Testis (tissue), 3 donors: ENCODE results near the gene SLC17A7. TPM values are rescaled to one million over a fixed set of nuclear protein-coding genes. Genes with fewer than 3 reads are reported as not detected.
A peak's percentile ranks its signal among the peaks of the same experiment; 100 is the strongest.
"Not testable (repeated sequence)": the region's sequence is repeated elsewhere in the genome, so short reads cannot be mapped to it uniquely, and the experiment has no call there.

Experiments
- DNase-seq: peaks from one replicate; pipeline ENCODE4 v3.0.0-alpha.2; 2019
- H3K27ac ChIP-seq, 2 donors: fragments of 200-600 bp; sonication (generic); one replicate each; pipeline ENCODE4 v1.5.1; 2019
- H3K27me3 ChIP-seq: fragments of 200-600 bp; sonication (generic); one replicate; pipeline ENCODE4 v1.5.1; 2019
- H3K36me3 ChIP-seq: fragments of 200-600 bp; sonication (generic); one replicate; pipeline ENCODE4 v1.5.1; 2017; ENCODE audit warnings: low read depth; ENCODE audit errors: missing control alignments
- H3K4me1 ChIP-seq: fragments of 200-600 bp; sonication (generic); one replicate; pipeline ENCODE4 v1.5.1; 2019
- H3K4me3 ChIP-seq, 2 donors: fragments of 200-600 bp; sonication (generic); one replicate each; pipeline ENCODE4 v1.5.1; 2017 to 2019
- H3K9me3 ChIP-seq: fragments of 200-600 bp; sonication (generic); one replicate; pipeline ENCODE4 v1.5.1; 2017
- POLR2A ChIP-seq: fragments of 450-650 bp; IDR thresholded peaks from one replicate; pipeline ENCODE4 v1.6.1; 2017; ENCODE audit warnings: antibody characterized with exemption, mild to moderate bottlenecking, moderate library complexity
- WGBS, 2 donors: methylation state at CpG; one replicate each; pipeline ENCODE4 v1.1.5; 2018; 5-methylcytosine and 5-hydroxymethylcytosine counted together
- intact Hi-C: fragments of 100-400 bp; cut with DNase I; formaldehyde crosslinking; loops from one replicate; pipeline ENCODE4 v1.15.1; 2023; ENCODE audit warnings: low total_unique reads
- polyA plus RNA-seq: library from polyadenylated mRNA; stranded (reverse); fragments of 350-450 nt; fragmentation: Illumina TruSeq; extraction: RNeasy Lipid Tissue Mini Kit (QIAGEN cat#74804); gene quantifications from one replicate; pipeline ENCODE4 v1.2.3, GENCODE V29; 2014; ENCODE audit warnings: low read depth, low replicate concordance; ENCODE audit not compliant: insufficient read depth
- total RNA-seq, 2 donors: library from RNA; depleted of rRNA; stranded (reverse); fragments of >200 nt; gene quantifications; one replicate each; pipeline ENCODE4 v1.2.3, GENCODE V29; 2016
- TF ChIP-seq, protein P1 (sequence below), 3 experiments: fragments of 450-650 bp in 2 of 3; fragments of 200-600 bp in 1 of 3; sonication (generic) in 1 of 3; IDR thresholded peaks; one replicate each; pipeline ENCODE4 v1.5.1; 2016 to 2019; ENCODE audit warnings: antibody characterized with exemption in 3 of 3, mild to moderate bottlenecking in 2 of 3, moderate library complexity in 1 of 3

Gene SLC17A7
- total and polyA plus RNA-seq, 3 donors from 2014 or later: 2.2 to 3.2 (median 2.7) TPM

DNA sequence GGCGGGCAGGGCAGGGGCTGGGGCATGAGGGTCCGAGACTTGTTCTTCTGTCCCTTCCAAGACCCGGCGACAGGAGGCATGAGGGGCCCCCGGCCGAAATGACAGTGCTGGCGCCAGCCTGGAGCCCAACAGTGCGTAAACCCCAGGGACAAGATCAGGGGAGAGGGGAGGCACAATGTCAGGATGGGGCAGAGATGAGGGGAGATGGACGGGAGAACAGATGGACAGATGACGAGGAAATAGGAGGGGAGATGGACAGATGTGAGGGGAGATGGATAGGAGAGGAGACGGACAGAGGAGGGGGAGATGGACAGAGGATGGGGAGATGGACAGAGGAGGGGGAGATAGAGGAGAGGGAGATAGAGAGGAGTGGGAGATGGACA, 33.2 kb upstream of the SLC17A7 start:
- Histone ChIP-seq H3K4me3 (peak overlapping the region; percentile 47 to 63), H3K36me3 (no peaks in the 10 kb centered on the region), H3K9me3 (no peaks in the 10 kb centered on the region), H3K27me3 (no peaks in the 10 kb centered on the region), H3K4me1 (peaks cover 8% of the 10 kb centered on the region), H3K27ac (peak overlapping the region; percentile 60 to 83)
- 20 to 34% methylated on average over 11 of the region's 11 CpGs for WGBS, 2 donors
- DNase-seq: no peak
- intact Hi-C loops: no loop called here
- TF ChIP-seq, protein P1, sequence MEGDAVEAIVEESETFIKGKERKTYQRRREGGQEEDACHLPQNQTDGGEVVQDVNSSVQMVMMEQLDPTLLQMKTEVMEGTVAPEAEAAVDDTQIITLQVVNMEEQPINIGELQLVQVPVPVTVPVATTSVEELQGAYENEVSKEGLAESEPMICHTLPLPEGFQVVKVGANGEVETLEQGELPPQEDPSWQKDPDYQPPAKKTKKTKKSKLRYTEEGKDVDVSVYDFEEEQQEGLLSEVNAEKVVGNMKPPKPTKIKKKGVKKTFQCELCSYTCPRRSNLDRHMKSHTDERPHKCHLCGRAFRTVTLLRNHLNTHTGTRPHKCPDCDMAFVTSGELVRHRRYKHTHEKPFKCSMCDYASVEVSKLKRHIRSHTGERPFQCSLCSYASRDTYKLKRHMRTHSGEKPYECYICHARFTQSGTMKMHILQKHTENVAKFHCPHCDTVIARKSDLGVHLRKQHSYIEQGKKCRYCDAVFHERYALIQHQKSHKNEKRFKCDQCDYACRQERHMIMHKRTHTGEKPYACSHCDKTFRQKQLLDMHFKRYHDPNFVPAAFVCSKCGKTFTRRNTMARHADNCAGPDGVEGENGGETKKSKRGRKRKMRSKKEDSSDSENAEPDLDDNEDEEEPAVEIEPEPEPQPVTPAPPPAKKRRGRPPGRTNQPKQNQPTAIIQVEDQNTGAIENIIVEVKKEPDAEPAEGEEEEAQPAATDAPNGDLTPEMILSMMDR (IDR thresholded peaks at IDR 0.05): no peak
- no peak for TF ChIP-seq POLR2A

DNA sequence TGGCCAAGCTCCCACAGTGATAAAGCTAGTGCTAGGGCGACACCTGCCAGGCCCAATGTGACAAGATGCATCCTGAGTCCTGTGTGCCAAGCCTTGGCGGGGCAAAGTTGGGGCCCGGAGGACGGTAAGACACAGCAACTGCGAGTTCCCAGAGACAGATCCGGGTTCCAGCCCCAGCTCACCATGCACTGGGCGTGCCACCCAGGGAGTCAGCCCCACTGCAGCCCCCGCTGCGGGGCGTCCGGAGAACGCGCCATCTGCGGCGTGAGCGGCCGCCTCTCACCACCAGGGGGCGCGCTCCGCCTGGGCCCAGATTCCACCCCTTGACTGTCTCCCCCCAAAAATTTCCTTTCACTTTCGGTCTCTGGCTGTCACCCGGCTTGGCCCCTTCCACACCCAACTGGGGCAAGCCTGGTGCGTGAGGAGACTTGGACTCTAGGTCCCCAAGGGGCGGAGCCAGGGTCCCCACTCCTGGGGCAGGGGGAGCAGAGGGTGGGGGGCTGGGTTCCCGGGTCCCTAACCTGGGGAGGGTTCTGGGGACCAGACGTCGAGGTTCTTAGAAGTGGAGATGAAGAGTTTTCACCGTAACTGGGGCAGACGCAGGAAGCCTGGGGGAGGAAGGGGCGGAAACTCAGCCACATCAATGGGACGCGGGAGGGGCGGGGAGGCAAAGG, 32.7 kb upstream of the SLC17A7 start, which contains the start of gene FLT3LG:
TSS of gene FLT3LG (plus strand) at position 348 of the 674 bp plus-strand sequence. CDS start 425 bp downstream, outside the sequence.
- no peaks in the 10 kb centered on the region for H3K9me3 ChIP-seq
- intact Hi-C loops: no loop called here
- H3K4me1 ChIP-seq: peaks cover 11% of the 10 kb centered on the region
- H3K27ac ChIP-seq: peak within 1 kb of the TSS; percentile 60 to 83
- H3K27me3 ChIP-seq: no peaks in the 10 kb centered on the region
- no peaks in the 10 kb centered on the region for H3K36me3 ChIP-seq
- peak; percentile 66 for DNase-seq
- WGBS, 2 donors: 3 to 12% methylated on average over 14 to 33 of the region's 33 CpGs
- TF ChIP-seq POLR2A: no peak
- TF ChIP-seq, protein P1 (IDR thresholded peaks at IDR 0.05): peak; percentile 97 to 100 (median 97)
- peak within 1 kb of the TSS; percentile 47 to 63 for H3K4me3 ChIP-seq

DNA sequence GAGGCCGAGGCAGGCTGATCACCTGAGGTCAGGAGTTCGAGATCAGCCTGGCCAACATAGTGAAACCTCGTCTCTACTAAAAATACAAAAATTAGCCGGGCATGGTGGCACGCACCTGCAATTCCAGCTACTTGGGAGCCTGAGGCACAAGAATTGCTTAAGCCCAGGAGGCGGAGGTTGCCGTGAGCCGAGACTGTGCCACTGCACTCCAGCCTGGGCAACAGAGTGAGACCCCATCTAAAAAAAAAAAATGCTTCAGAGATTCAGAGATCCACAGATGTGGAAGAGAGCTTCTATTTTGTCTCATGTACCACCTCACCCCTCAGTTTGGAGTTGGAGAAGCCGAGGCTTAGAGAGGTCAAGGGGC, 32.2 kb upstream of the SLC17A7 start:
- H3K4me3 ChIP-seq, H3K36me3 ChIP-seq, DNase-seq, H3K27me3 ChIP-seq, intact Hi-C loops, H3K9me3 ChIP-seq: not testable (repeated sequence)
- 73 to 82% methylated on average over 9 of the region's 9 CpGs for WGBS, 2 donors
- peaks cover 13% of the 10 kb centered on the region for H3K4me1 ChIP-seq
- H3K27ac ChIP-seq: peak overlapping the region in 1 of 2 donors; percentile 83

DNA sequence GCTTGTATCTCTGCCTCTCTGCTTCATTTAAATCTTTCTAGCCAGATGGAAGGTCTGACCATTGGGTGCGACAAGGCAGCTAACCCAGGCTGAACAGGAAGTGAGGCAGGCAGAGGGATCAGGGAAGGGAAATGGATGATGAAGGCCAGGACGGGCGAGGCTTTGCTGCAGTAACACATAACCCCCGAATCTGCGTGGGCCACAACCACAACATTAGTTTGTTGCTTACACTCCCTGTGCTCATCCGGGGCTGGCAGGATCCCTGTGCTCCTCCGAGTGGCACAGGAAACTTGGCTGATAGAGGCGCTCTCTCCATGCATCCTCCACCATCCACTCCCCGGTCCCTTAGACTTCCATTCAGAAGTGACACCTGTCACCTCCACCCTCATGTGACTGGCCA, 31.6 kb upstream of the SLC17A7 start:
- Histone ChIP-seq H3K27me3 (no peaks in the 10 kb centered on the region), H3K36me3 (no peaks in the 10 kb centered on the region), H3K9me3 (no peaks in the 10 kb centered on the region), H3K27ac (no peak overlapping the region), H3K4me3 (no peak overlapping the region), H3K4me1 (peaks cover 13% of the 10 kb centered on the region)
- 78 to 83% methylated on average over 7 to 9 of the region's 9 CpGs for WGBS, 2 donors
- intact Hi-C loops: no loop called here
- DNase-seq: no peak
- TF ChIP-seq POLR2A: no peak
- TF ChIP-seq, protein P1 (IDR thresholded peaks at IDR 0.05): no peak

DNA sequence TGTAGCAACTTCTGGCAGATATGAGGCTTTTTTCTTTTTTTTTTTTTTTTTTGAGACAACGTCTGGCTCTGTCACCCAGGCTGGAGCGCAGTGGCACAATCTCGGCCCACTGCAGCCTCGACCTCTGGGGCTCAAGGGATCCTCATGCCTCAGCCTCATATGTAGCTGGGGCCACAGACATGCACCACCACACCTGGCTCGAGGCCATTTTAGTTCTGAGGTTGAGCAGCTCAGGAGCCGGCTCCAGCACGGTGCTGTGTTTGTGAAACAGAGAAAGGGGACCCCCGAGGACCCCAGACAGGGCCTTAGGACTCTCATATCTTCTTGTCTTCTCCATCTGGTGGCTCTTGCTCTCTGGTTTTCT, 29.3 kb upstream of the SLC17A7 start:
- no peaks in the 10 kb centered on the region for H3K9me3 ChIP-seq
- no peaks in the 10 kb centered on the region for H3K27me3 ChIP-seq
- no peak for DNase-seq
- no peak overlapping the region for H3K4me3 ChIP-seq
- 70 to 89% methylated on average over 3 to 8 of the region's 8 CpGs for WGBS, 2 donors
- no peak for TF ChIP-seq POLR2A
- TF ChIP-seq, protein P1 (IDR thresholded peaks at IDR 0.05): no peak
- intact Hi-C loops: no loop called here
- H3K36me3 ChIP-seq: no peaks in the 10 kb centered on the region
- peaks cover 13% of the 10 kb centered on the region for H3K4me1 ChIP-seq
- peak overlapping the region in 1 of 2 donors; percentile 54 for H3K27ac ChIP-seq
